T-helper 9 cell (primary cell): ENCODE data around the gene ALX4.

Source experiments
- DNase-seq: peaks from one replicate; pipeline ENCODE4 v3.0.0-alpha.2; 2020

Gene ALX4

DNA sequence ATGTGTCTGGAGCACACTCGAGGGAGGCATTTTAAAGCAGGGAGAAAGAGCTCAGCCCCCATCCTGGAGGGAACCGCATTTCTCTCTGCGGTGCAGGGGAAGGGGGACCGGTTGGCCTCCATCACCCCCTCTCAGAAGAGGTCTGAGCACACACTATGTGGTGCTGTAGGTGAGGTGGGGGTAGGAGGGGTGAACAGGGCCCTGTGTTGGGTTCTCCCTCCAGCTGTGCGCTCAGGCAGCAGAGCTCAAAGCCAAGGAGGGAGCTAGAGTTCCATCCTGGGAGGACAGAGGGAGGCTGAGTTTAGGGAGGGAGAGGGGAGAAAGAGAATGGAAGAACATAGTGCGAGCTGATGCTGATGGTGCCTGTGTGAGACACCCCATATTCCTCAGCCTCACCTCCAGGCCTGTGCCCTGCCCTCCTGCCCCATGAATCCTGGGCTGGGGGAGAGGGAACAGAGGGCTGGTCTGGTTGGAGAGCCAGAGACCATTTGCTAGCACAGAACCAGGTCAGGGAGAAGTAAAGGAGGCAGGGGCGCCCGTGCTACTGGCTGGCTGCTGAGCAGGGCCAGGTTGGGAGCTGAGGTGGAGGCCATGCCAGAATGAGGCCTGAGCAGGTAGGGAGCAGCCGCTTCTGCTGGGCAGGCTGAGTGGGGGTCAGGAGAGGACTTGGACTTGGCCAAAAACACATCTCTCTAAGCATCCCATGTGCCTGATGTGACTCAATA is 43.7 kb downstream of the ALX4 start:
- no peak for DNase-seq

- no peak for DNase-seq
Measured at GRCh38 chr11:44264761-44265160, 45.2 kb downstream of the ALX4 start.

DNA sequence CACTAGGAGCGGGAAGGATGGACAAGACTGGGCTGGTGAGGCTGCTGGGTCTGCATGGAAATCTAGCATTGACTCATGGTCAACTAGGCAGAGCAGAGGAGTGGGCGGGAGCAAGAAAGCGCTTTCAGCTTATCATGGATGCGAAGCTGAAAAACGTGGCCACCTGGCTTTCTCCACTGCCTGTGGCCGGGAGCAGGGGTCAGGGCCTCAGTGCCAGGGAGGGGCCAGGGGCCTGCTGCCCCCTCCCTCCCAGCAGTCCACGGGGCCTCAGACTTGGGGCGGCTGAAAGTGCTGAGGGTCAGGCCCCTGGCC is 45.5 kb downstream of the ALX4 start:
- no peak for DNase-seq

DNA sequence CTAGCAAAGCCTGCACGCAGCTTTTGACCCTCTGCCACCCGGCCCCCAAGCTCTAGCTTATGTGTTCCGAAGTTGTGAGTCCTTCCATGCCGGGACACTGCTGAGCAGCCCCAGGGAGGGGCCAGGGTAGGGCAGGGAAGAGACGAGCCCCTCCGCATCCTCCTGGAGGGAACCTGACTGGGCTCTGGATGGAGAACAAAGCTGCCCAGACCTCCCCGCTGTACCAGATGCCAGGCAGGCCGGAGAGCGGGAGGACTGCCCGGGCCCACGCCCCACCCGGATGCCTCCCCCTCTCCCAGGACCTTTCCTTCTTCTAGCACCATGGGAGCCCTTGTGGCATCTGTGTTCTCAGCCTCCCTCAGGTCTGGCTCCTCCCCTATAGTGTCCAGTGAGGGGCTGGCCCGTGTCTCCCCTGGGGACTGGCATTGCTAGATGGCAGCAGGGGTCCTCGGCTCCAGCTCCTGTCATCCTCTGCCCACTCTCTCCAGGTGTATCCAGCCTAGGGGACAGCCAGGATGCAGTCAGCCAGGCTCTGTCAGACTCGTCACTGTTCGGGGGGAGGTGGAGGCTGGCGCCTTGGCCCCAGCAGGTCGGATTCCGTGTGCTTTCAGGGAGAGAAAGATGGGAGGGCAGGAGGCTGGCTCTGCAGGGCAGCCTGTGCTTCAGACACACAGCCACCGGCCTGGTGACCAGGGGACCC is 46.1 kb downstream of the ALX4 start:
- no peak for DNase-seq

GRCh38 chr11:44261800-44262591 is 47.9 kb downstream of the ALX4 start:
- no peak for DNase-seq

DNA sequence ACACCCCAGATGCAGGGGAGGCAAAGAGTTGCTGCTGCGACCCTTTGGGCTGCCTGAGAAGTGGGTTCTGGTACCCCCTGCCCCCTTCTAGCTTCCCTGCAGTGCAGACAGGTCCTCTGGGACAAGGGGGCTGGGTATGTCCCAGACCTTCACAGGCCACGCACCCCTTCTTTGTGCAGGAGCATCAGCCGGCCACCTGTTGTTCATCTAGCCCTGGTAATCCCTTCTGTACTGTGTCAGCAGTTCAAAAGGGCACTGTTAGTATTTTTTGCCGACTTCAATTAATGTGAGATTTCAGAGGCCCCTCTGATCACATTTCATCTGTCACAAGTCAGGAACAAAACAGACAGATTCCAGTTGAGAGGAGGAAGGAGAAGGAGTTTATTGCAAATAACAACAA is 49.9 kb downstream of the ALX4 start:
- no peak for DNase-seq

DNA sequence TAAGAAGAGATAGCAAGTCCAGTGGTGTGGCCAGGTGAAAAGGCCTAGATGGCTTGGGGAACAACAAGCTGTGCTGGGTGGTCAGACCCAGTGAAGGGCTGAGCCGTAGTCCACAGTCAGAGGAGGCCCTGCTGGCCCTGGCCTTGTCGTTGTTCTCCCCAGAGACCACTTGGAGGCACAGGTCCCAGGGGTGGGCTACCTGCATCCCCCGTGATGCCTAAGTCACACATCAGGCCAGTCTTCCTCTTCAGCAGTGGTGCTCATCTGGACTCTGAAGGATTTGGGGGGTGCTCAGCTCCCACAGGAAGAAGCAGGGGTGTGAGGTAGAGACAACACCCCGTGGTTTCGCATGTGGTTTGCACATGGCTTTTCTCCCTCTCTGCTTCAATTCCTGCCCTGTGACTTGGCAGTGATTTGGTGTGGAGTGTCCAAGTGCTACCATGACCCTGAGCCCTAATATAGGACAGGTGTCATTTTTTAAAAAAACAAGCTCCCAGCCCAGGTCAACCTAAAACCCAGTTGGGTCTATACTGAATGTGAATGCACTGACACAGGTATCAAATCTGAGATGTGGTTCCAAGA is 51.0 kb downstream of the ALX4 start:
- DNase-seq, result no peak

DNA sequence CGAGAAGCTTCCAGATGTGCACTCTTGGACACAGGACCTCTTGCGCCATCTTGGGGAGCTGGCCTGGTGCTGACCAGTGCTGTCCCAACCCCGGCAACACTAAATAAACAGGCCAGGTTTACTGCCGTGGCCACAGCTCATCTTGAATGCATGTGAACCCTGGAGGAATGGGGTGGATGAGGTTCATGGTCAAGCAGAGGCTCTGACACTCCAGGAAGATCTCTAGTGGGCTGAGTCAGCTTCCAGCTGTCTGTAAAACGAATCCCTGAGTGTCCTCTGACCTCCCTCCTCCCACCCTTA is 51.8 kb downstream of the ALX4 start:
- DNase-seq, result no peak

DNA sequence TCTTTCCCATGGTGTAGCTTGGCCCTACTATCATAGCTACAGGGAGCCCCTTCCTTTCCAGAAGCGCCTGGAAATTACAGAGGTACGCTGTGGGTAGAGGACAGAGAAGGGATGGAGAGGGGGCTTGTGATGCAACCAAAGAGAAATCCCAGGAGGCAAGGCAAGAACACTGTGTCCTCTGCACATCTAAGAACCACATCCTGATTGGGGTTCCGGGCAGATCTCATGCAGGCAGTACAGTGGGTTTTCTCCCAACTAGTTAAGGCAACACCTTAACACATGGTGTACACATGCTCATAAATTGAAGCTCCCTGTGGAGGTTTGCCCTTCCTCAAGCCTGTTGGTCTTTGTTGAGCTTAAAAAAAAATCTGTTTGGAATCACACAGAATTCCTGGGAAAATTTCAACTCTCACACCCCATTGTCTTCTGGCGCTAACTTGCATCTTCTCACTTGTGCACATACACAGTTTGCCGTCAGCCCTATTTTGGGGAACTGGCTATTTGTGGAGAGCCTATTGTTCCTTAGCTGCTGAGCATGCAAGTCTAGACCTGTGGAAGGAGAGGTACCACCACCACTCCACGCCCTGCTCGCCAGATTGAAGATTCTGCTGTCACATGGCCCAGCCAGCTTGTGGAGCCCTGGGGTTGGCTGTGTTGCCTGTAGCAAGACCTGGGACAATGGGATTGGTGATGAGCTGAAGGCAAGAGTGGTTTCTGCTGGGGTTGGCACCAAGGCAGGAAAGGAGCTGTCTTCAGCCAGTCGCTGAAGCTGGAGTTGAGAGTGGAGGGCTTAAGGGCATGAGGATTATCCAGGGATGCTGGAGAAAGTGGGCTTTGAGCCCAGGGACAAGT is 52.4 kb downstream of the ALX4 start:
- no peak for DNase-seq

DNA sequence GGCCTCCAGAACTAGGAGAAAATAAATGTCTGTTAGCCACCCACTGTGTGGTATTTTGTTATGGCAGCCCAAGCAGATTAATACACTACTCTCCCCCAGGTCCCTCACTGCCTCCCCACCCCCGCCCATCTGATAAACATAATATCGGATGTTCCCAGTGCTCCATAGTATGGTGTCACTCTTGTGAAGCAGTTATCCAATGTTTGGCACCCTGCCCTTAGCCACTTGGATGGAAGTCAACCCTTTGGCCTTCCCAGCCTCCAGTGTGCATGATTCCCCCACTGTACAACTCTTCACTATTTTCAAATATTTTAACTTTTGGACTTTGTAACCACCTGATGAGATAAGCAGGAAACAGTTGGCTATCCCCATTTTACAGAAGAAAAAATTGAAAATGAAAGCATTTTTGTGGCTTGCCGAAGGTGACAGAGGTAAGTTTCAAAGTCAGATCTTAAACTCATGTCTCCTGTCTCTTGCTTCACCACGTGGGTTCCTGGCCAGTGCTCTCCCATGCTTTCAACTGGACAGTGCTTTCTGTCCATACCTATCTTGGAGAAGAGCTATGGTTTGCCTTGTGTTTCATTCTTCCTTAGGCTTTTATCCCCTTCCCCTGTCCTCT is 53.2 kb downstream of the ALX4 start:
- no peak for DNase-seq

- DNase-seq, result no peak
Measured at GRCh38 chr11:44255406-44256071, 54.4 kb downstream of the ALX4 start.

DNA sequence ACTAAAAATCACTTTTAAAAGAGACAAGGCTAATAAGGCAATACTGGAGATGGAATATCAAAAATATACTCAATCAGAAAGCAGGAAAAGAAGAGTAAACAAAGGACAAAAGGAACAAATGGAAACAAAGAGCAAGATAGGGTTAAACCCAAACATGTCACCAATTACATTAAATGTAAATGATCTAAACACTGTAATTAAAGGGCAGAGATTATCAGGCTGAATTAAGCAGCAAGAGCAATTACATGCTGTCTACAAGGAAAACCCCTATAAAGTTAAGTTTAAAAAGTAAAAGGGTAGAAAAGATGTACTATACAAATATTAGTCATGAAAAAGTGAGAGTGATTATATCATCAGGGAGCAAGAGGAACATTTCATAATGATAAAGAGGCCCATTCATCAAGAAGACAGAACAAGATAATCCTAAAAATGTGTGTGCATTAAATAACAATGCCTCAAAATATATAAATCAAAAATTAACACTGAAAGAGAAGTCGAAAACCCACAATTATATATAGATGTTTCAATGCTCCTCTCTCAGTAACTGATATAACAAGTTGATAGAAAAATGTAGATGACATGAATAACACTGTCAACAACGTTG is 56.8 kb downstream of the ALX4 start:
- DNase-seq, result no peak

DNA sequence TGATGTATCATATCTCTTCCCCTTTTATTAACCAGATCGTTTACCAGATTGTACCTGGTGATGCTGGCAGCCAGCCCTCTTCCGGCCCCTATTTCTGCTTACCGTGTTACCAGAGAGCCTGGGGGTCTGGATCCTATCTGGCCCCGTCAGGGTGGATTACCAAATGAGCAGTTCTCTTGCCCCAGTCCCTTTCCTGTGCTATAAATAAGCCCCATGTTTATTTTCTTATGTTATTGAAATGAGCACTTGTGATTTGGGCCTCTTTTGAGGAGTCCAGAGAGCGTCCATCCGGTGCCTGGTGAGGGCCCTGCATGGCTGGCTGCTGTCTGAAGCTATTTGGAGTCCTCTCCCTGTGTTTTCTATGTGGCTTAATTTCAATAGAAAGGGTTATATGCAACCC is 59.5 kb downstream of the ALX4 start:
- DNase-seq, result no peak

GRCh38 chr11:44248109-44248508 is 61.8 kb downstream of the ALX4 start:
- no peak for DNase-seq

GRCh38 chr11:44247508-44247907 is 62.4 kb downstream of the ALX4 start:
- no peak for DNase-seq

DNA sequence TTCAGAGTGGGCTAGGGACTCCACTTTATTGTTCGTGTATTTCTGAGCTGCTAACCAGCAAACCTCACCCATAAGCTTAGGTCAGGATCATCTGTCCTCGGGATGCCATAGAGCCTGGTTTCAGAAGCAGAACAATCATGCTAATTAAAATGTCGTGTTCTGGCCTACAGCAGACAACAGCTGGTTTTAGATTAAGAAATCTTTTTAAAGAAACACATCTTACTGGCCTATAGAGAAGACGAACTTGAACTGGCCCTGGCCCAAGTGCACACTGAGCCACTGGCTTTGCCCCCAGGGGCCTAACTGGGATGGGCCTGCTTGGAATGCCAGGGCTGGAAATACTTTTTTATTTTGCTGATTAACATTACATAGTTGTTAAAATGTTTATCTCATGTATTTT is 63.2 kb downstream of the ALX4 start:
- no peak for DNase-seq

DNA sequence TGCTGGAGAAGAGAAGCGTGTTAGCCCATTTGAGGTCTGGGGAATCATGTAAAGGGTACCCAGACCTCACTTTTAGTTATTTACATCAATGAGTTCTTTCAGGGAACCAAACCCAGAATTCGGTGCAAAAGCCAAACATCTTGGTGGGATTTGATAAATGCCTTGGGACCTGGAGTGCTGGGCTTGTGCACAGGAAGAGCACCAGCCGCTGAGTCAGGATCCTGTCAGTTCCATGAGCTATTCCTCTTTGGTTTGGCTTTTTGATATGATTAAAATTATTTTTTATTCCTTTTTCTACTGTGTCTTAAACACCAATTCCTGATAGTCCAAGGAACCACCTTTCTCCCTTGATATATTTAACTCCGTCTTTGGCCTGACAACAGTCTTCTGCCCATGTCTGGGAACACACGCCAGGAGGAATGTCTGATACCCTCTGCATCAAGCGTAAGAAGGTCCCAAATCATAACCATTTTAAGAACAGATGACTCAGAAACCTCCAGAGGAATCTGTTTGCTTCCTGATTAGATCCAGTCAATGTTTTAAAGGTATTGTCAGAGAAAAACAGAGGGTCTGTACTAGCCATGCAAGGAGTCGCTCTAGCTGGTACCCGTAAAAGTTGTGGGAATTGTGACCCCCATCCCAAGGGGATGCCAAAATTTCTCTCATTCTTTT is 65.2 kb downstream of the ALX4 start:
- no peak for DNase-seq

- DNase-seq, result no peak
Measured at GRCh38 chr11:44243595-44244343, 66.2 kb downstream of the ALX4 start.

DNA sequence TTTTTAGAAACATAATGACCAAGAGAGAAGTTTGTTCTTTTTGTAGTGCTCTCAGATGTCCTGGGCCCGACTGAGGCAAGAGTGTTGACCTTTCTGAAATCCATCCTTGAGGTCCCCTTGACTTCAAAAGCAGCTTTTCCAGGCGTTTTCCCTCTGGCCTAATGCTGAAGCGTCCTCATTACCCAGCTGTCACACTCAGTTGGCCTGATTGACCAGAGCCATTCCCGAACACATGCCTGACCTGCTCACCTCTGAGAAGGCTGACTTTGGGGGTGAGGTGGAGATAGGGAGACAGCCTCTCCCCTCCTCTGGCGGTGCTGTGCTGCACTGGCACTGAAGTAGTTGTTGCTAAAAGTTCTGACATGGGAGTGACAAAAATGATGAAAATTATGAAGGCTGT is 66.9 kb downstream of the ALX4 start:
- DNase-seq, result no peak

GRCh38 chr11:44241851-44242250 is 68.1 kb downstream of the ALX4 start:
- no peak for DNase-seq
